SU-DHL-6 (cell line): ENCODE data around the gene ZRSR2.

Experiments used
- H2AFZ ChIP-seq: fragments of 200-600 bp; sonication (generic); 2 replicates; pipeline ENCODE4 v1.6.1; 2014; ENCODE audit warnings: low read depth, mild to moderate bottlenecking, moderate library complexity, mixed read lengths, antibody characterized with exemption, low read length; ENCODE audit not compliant: severe bottlenecking
- H3F3A ChIP-seq: fragments of 200-600 bp; shearing (Covaris generic); 2 replicates; pipeline ENCODE4 v1.6.0; 2016; ENCODE audit warnings: antibody characterized with exemption, mild to moderate bottlenecking; ENCODE audit not compliant: insufficient read depth
- H3K27ac ChIP-seq: fragments of 200-600 bp; sonication (generic); 2 replicates; pipeline ENCODE4 v1.5.1; 2016; ENCODE audit warnings: low read depth, mild to moderate bottlenecking, low read length, moderate library complexity, mixed read lengths
- H3K27me3 ChIP-seq: fragments of 200-600 bp; sonication (generic), shearing (Covaris generic); 2 replicates; pipeline ENCODE4 v1.6.0; 2014; ENCODE audit warnings: mild to moderate bottlenecking, low read length
- H3K36me3 ChIP-seq: fragments of 200-600 bp; sonication (generic); 2 replicates; pipeline ENCODE4 v1.6.1; 2014; ENCODE audit warnings: mild to moderate bottlenecking, low read length, mixed read lengths
- H3K4me2 ChIP-seq: fragments of 300-600, 200-600 bp; shearing (Covaris generic), sonication (generic); 2 replicates; pipeline ENCODE4 v1.6.0; 2014; ENCODE audit warnings: low read length, low read depth, mild to moderate bottlenecking; ENCODE audit not compliant: poor library complexity, severe bottlenecking
- H3K4me3 ChIP-seq: fragments of 200-600 bp; sonication (generic); 2 replicates; pipeline ENCODE4 v1.5.1; 2014; ENCODE audit warnings: antibody characterized with exemption, low read length, mild to moderate bottlenecking, mixed read lengths; ENCODE audit not compliant: insufficient read depth, poor library complexity, severe bottlenecking
- H3K79me2 ChIP-seq: fragments of 200-600 bp; sonication (generic); 2 replicates; pipeline ENCODE4 v1.6.1; 2014; ENCODE audit warnings: mild to moderate bottlenecking, low read length, moderate library complexity; ENCODE audit not compliant: insufficient read depth
- H3K9ac ChIP-seq: fragments of 200-600 bp; sonication (generic); 2 replicates; pipeline ENCODE4 v1.7.0; 2014; ENCODE audit warnings: mild to moderate bottlenecking, low read length
- H3K9me2 ChIP-seq: fragments of 200-600 bp; sonication (generic); replicated peaks from 2 replicates; pipeline ENCODE4 v1.6.1; 2014; ENCODE audit warnings: low read length; ENCODE audit not compliant: insufficient read depth
- H3K9me3 ChIP-seq: fragments of 200-600 bp; sonication (generic); 2 replicates; pipeline ENCODE4 v1.6.1; 2014; ENCODE audit warnings: low read length, mixed read lengths; ENCODE audit not compliant: insufficient read depth
- H4K20me1 ChIP-seq: fragments of 200-600 bp; sonication (generic); 2 replicates; pipeline ENCODE4 v1.6.1; 2014; ENCODE audit warnings: low read depth, mild to moderate bottlenecking, antibody characterized with exemption, low read length, moderate library complexity, mixed read lengths
- CTCF ChIP-seq: fragments of 200-600 bp; sonication (generic); IDR thresholded peaks from one replicate; pipeline ENCODE4 v1.5.1; 2017; ENCODE audit warnings: antibody characterized with exemption, mild to moderate bottlenecking, low read length, moderate library complexity; ENCODE audit not compliant: insufficient read depth, poor library complexity, severe bottlenecking
- EZH2phosphoT487 ChIP-seq: fragments of 200-600 bp; sonication (generic), shearing (Covaris generic); conservative IDR thresholded peaks from 2 replicates; pipeline ENCODE4 v1.6.1; 2018; ENCODE audit warnings: mild to moderate bottlenecking, antibody characterized with exemption, low read length, moderate library complexity, mixed read lengths

The ZRSR2 gene

GRCh38 chrX:15747626-15748173, 42.6 kb upstream of the ZRSR2 start:
- H3K27me3 ChIP-seq: no peaks in the 10 kb centered on the region
- H3K4me3 ChIP-seq: no peak overlapping the region
- no peaks in the 10 kb centered on the region for H3K9me3 ChIP-seq
- H3K9ac ChIP-seq: no peak overlapping the region
- no peaks in the 10 kb centered on the region for H4K20me1 ChIP-seq
- no peak overlapping the region for H2AFZ ChIP-seq
- TF ChIP-seq CTCF (no peak), EZH2phosphoT487 (no peak)
- no peak overlapping the region for H3K4me2 ChIP-seq
- H3K36me3 ChIP-seq: no peaks in the 10 kb centered on the region
- H3K9me2 ChIP-seq: no peaks in the 10 kb centered on the region
- no peak overlapping the region for H3K27ac ChIP-seq
- H3F3A ChIP-seq: no peaks in the 10 kb centered on the region
- H3K79me2 ChIP-seq: no peaks in the 10 kb centered on the region

- TF ChIP-seq EZH2phosphoT487 (no peak), CTCF (no peak)
- H3K27ac ChIP-seq: no peak overlapping the region
- H3K79me2 ChIP-seq: no peaks in the 10 kb centered on the region
- H3K9ac ChIP-seq: no peak overlapping the region
- no peaks in the 10 kb centered on the region for H3K9me2 ChIP-seq
- no peaks in the 10 kb centered on the region for H3K9me3 ChIP-seq
- no peak overlapping the region for H3K4me2 ChIP-seq
- no peaks in the 10 kb centered on the region for H3K36me3 ChIP-seq
- H3F3A ChIP-seq: no peaks in the 10 kb centered on the region
- no peaks in the 10 kb centered on the region for H4K20me1 ChIP-seq
- no peaks in the 10 kb centered on the region for H3K27me3 ChIP-seq
- H3K4me3 ChIP-seq: no peak overlapping the region
- H2AFZ ChIP-seq: no peak overlapping the region
Observed at GRCh38 chrX:15748841-15749240, 41.4 kb upstream of the ZRSR2 start.

GRCh38 chrX:15749642-15750610, 40.4 kb upstream of the ZRSR2 start:
- no peak for TF ChIP-seq EZH2phosphoT487
- TF ChIP-seq CTCF: no peak
- no peaks in the 10 kb centered on the region for H3K9me2 ChIP-seq
- H3K36me3 ChIP-seq: no peaks in the 10 kb centered on the region
- H3K27me3 ChIP-seq: no peaks in the 10 kb centered on the region
- H3K4me3 ChIP-seq: no peak overlapping the region
- no peak overlapping the region for H2AFZ ChIP-seq
- no peak overlapping the region for H3K27ac ChIP-seq
- peak overlapping the region; percentile 31 for H3K4me2 ChIP-seq
- no peaks in the 10 kb centered on the region for H3K9me3 ChIP-seq
- H3F3A ChIP-seq: no peaks in the 10 kb centered on the region
- no peaks in the 10 kb centered on the region for H4K20me1 ChIP-seq
- no peaks in the 10 kb centered on the region for H3K79me2 ChIP-seq
- H3K9ac ChIP-seq: peak overlapping the region; percentile 24; the same call in 1 of the 2 replicates
